HL-60 (cell line): ENCODE measurements around the gene CIDEC.
"Not testable (repeated sequence)": the region's sequence is repeated elsewhere in the genome, so short reads cannot be mapped to it uniquely, and the experiment has no call there.

Source experiments
- DNase-seq, 2 experiments: peaks; one replicate each; pipeline ENCODE4 v3.0.0-alpha.2; 2010 to 2020; ENCODE audit warnings: low read depth in 1 of 2, low spot score in 1 of 2
- H3K27ac ChIP-seq: fragments of 250-450 bp; sonication (Bioruptor Pico); replicated peaks from 2 replicates; pipeline ENCODE4 v1.5.1; 2020; ENCODE audit warnings: mild to moderate bottlenecking, moderate library complexity
- H3K27me3 ChIP-seq: fragments of 250-450 bp; sonication (Bioruptor Pico); 2 replicates; pipeline ENCODE4 v1.5.1; 2021; ENCODE audit warnings: mild to moderate bottlenecking, moderate library complexity; ENCODE audit not compliant: insufficient read depth, poor library complexity, severe bottlenecking
- H3K4me3 ChIP-seq: replicated peaks from 2 replicates; pipeline ENCODE4 v1.5.1; 2011; ENCODE audit warnings: mild to moderate bottlenecking, control low read depth, low read length; ENCODE audit not compliant: insufficient read depth
- CTCF ChIP-seq: IDR thresholded peaks from one replicate; pipeline ENCODE4 v1.5.1; 2011; ENCODE audit warnings: low read length, control low read depth, inconsistent platforms; ENCODE audit not compliant: insufficient read depth
- GABPA ChIP-seq: IDR thresholded peaks from 2 replicates; pipeline ENCODE4 v1.6.1; 2012; ENCODE audit warnings: low read depth
- POLR2AphosphoS5 ChIP-seq: IDR thresholded peaks from 2 replicates; pipeline ENCODE4 v1.6.1; 2012; ENCODE audit warnings: low read depth
- REST ChIP-seq: IDR thresholded peaks from 2 replicates; pipeline ENCODE4 v1.6.1; 2012; ENCODE audit warnings: low read depth; ENCODE audit not compliant: insufficient replicate concordance
- SPI1 ChIP-seq: IDR thresholded peaks from 2 replicates; pipeline ENCODE4 v1.6.1; 2012; ENCODE audit warnings: low read depth, mild to moderate bottlenecking, borderline replicate concordance

Gene CIDEC

GRCh38 chr3:9861201-9861600 is 18.9 kb downstream of the CIDEC start:
- no peak for DNase-seq
- no peak for TF ChIP-seq CTCF
- H3K4me3 ChIP-seq: no peak overlapping the region
- H3K27ac ChIP-seq: no peak overlapping the region
- H3K27me3 ChIP-seq: no peaks in the 10 kb centered on the region

GRCh38 chr3:9859530-9860025 is 20.5 kb downstream of the CIDEC start:
- H3K27ac ChIP-seq: no peak overlapping the region
- no peak for DNase-seq
- no peak for TF ChIP-seq POLR2AphosphoS5
- TF ChIP-seq SPI1: no peak
- no peak for TF ChIP-seq REST
- no peak for TF ChIP-seq GABPA
- no peak overlapping the region for H3K4me3 ChIP-seq
- H3K27me3 ChIP-seq: no peaks in the 10 kb centered on the region

GRCh38 chr3:9855594-9855993 is 24.5 kb downstream of the CIDEC start:
- H3K4me3 ChIP-seq: no peak overlapping the region
- H3K27ac ChIP-seq: no peak overlapping the region
- no peaks in the 10 kb centered on the region for H3K27me3 ChIP-seq
- no peak for DNase-seq
- TF ChIP-seq POLR2AphosphoS5 (no peak), CTCF (no peak), GABPA (no peak), REST (no peak), SPI1 (no peak)

- DNase-seq, H3K27ac ChIP-seq, H3K27me3 ChIP-seq, H3K4me3 ChIP-seq: not testable (repeated sequence)
These were observed 25.6 kb downstream of the CIDEC start for GRCh38 chr3:9854291-9854940.

- Histone ChIP-seq H3K27ac (no peak overlapping the region), H3K27me3 (no peaks in the 10 kb centered on the region), H3K4me3 (no peak overlapping the region)
- no peak for DNase-seq
- TF ChIP-seq POLR2AphosphoS5 (no peak), SPI1 (no peak), REST (no peak), CTCF (no peak), GABPA (no peak)
These were observed 27.5 kb downstream of the CIDEC start for GRCh38 chr3:9852528-9852927.

GRCh38 chr3:9851926-9852325 is 28.1 kb downstream of the CIDEC start:
- H3K27ac ChIP-seq, H3K27me3 ChIP-seq, DNase-seq, H3K4me3 ChIP-seq: not testable (repeated sequence)
